ENCODE results near the gene SCNN1G. TPM values are rescaled to one million over a fixed set of nuclear protein-coding genes. Genes with fewer than 3 reads are reported as not detected.
A peak's percentile ranks its signal among the peaks of the same experiment; 100 is the strongest.
"Not testable (repeated sequence)": the region's sequence is repeated elsewhere in the genome, so short reads cannot be mapped to it uniquely, and the experiment has no call there.

Gene SCNN1G
- polyA plus RNA-seq, 4 donors = 0.37 TPM; not detected in 3

- peak; percentile 45 to 47 for DNase-seq
- no peak overlapping the region for H3K27ac ChIP-seq (ENCODE audit: low read depth in 1 of 3, low read length in 2 of 3)
- no peaks in the 10 kb centered on the region for H3K9me3 ChIP-seq (ENCODE audit: control insufficient read depth in 2 of 2, insufficient read depth in 1 of 2, low read depth in 1 of 2, low read length in 1 of 2)
Observed at GRCh38 chr16:23141959-23142740, 40.4 kb upstream of the SCNN1G start.

GRCh38 chr16:23143391-23143790 lies 39.2 kb upstream of the SCNN1G start:
- DNase-seq (no peak), FAIRE-seq (no peak)
- no peaks in the 10 kb centered on the region for H3K27me3 ChIP-seq (ENCODE audit: control insufficient read depth in 3 of 3, insufficient read depth in 3 of 3, low read length in 3 of 3)
- 89 to 92% (median 91%) methylated on average over 3 of the region's 3 CpGs for WGBS, 3 donors
- peaks cover 6 to 11% (median 7%) of the 10 kb centered on the region in 3 donors for H3K4me1 ChIP-seq (ENCODE audit: control insufficient read depth in 3 of 3, insufficient read depth in 2 of 3, low read depth in 1 of 3, low read length in 2 of 3)
- no peak overlapping the region for H3K27ac ChIP-seq (ENCODE audit: low read depth in 1 of 3, low read length in 2 of 3)
- no peaks in the 10 kb centered on the region for H3K9me3 ChIP-seq (ENCODE audit: control insufficient read depth in 2 of 2, insufficient read depth in 1 of 2, low read depth in 1 of 2, low read length in 1 of 2)
- no peaks in the 10 kb centered on the region for H3K36me3 ChIP-seq (ENCODE audit: control insufficient read depth in 3 of 3, insufficient read depth in 2 of 3, low read depth in 1 of 3, low read length in 3 of 3)
- no peak overlapping the region for H3K4me3 ChIP-seq (ENCODE audit: low read depth in 1 of 3, low read length in 3 of 3)

More at GRCh38 chr16:23141959-23142740, 40.4 kb upstream of the SCNN1G start:
- WGBS, 3 donors = 29 to 54% (median 42%) methylated on average over 7 of the region's 7 CpGs
- peaks cover 4 to 11% (median 5%) of the 10 kb centered on the region in 3 donors for H3K4me1 ChIP-seq (ENCODE audit: control insufficient read depth in 3 of 3, insufficient read depth in 2 of 3, low read depth in 1 of 3, low read length in 2 of 3)
- no peaks in the 10 kb centered on the region for H3K36me3 ChIP-seq (ENCODE audit: control insufficient read depth in 3 of 3, insufficient read depth in 2 of 3, low read depth in 1 of 3, low read length in 3 of 3)
- FAIRE-seq = no peak
- H3K27me3 ChIP-seq (ENCODE audit: control insufficient read depth in 3 of 3, insufficient read depth in 3 of 3, low read length in 3 of 3) = no peaks in the 10 kb centered on the region
- H3K4me3 ChIP-seq (ENCODE audit: low read depth in 1 of 3, low read length in 3 of 3) = no peak overlapping the region

GRCh38 chr16:23144393-23144792 lies 38.2 kb upstream of the SCNN1G start:
- not testable (repeated sequence) for DNase-seq; H3K9me3 ChIP-seq (ENCODE audit: control insufficient read depth in 2 of 2, insufficient read depth in 1 of 2, low read depth in 1 of 2, low read length in 1 of 2); FAIRE-seq; H3K4me3 ChIP-seq (ENCODE audit: low read depth in 1 of 3, low read length in 3 of 3); H3K27me3 ChIP-seq (ENCODE audit: control insufficient read depth in 3 of 3, insufficient read depth in 3 of 3, low read length in 3 of 3); H3K36me3 ChIP-seq (ENCODE audit: control insufficient read depth in 3 of 3, insufficient read depth in 2 of 3, low read depth in 1 of 3, low read length in 3 of 3); H3K27ac ChIP-seq (ENCODE audit: low read depth in 1 of 3, low read length in 2 of 3)
- WGBS, 3 donors = 94 to 98% (median 97%) methylated on average over 9 of the region's 9 CpGs
- peaks cover 6 to 11% (median 7%) of the 10 kb centered on the region in 3 donors for H3K4me1 ChIP-seq (ENCODE audit: control insufficient read depth in 3 of 3, insufficient read depth in 2 of 3, low read depth in 1 of 3, low read length in 2 of 3)

GRCh38 chr16:23145186-23145585 lies 37.4 kb upstream of the SCNN1G start:
- WGBS, 3 donors = 83 to 92% (median 88%) methylated on average over 6 of the region's 6 CpGs
- H3K4me3 ChIP-seq (ENCODE audit: low read depth in 1 of 3, low read length in 3 of 3) = no peak overlapping the region
- no peaks in the 10 kb centered on the region for H3K36me3 ChIP-seq (ENCODE audit: control insufficient read depth in 3 of 3, insufficient read depth in 2 of 3, low read depth in 1 of 3, low read length in 3 of 3)
- no peak overlapping the region for H3K27ac ChIP-seq (ENCODE audit: low read depth in 1 of 3, low read length in 2 of 3)
- H3K27me3 ChIP-seq (ENCODE audit: control insufficient read depth in 3 of 3, insufficient read depth in 3 of 3, low read length in 3 of 3) = no peaks in the 10 kb centered on the region
- no peaks in the 10 kb centered on the region for H3K9me3 ChIP-seq (ENCODE audit: control insufficient read depth in 2 of 2, insufficient read depth in 1 of 2, low read depth in 1 of 2, low read length in 1 of 2)
- H3K4me1 ChIP-seq (ENCODE audit: control insufficient read depth in 3 of 3, insufficient read depth in 2 of 3, low read depth in 1 of 3, low read length in 2 of 3) = peaks cover 6 to 14% (median 7%) of the 10 kb centered on the region in 3 donors
- no peak for FAIRE-seq
- no peak for DNase-seq

- Histone ChIP-seq H3K4me1 (ENCODE audit: control insufficient read depth in 3 of 3, insufficient read depth in 2 of 3, low read depth in 1 of 3, low read length in 2 of 3) (peaks cover 6 to 14% (median 7%) of the 10 kb centered on the region in 3 donors), H3K27me3 (ENCODE audit: control insufficient read depth in 3 of 3, insufficient read depth in 3 of 3, low read length in 3 of 3) (no peaks in the 10 kb centered on the region), H3K27ac (ENCODE audit: low read depth in 1 of 3, low read length in 2 of 3) (no peak overlapping the region), H3K36me3 (ENCODE audit: control insufficient read depth in 3 of 3, insufficient read depth in 2 of 3, low read depth in 1 of 3, low read length in 3 of 3) (no peaks in the 10 kb centered on the region), H3K4me3 (ENCODE audit: low read depth in 1 of 3, low read length in 3 of 3) (no peak overlapping the region), H3K9me3 (ENCODE audit: control insufficient read depth in 2 of 2, insufficient read depth in 1 of 2, low read depth in 1 of 2, low read length in 1 of 2) (no peaks in the 10 kb centered on the region)
- DNase-seq = no peak
- WGBS, 3 donors = 42 to 59% (median 43%) methylated on average over 3 of the region's 3 CpGs
- FAIRE-seq = no peak
Observed at GRCh38 chr16:23145608-23146007, 36.9 kb upstream of the SCNN1G start.

- H3K4me1 ChIP-seq (ENCODE audit: control insufficient read depth in 3 of 3, insufficient read depth in 2 of 3, low read depth in 1 of 3, low read length in 2 of 3) = peaks cover 3 to 12% (median 6%) of the 10 kb centered on the region in 3 donors
- FAIRE-seq = no peak
- DNase-seq = no peak
- H3K27ac ChIP-seq (ENCODE audit: low read depth in 1 of 3, low read length in 2 of 3) = no peak overlapping the region
- no peak overlapping the region for H3K4me3 ChIP-seq (ENCODE audit: low read depth in 1 of 3, low read length in 3 of 3)
- H3K9me3 ChIP-seq (ENCODE audit: control insufficient read depth in 2 of 2, insufficient read depth in 1 of 2, low read depth in 1 of 2, low read length in 1 of 2) = no peaks in the 10 kb centered on the region
- H3K36me3 ChIP-seq (ENCODE audit: control insufficient read depth in 3 of 3, insufficient read depth in 2 of 3, low read depth in 1 of 3, low read length in 3 of 3) = no peaks in the 10 kb centered on the region
- H3K27me3 ChIP-seq (ENCODE audit: control insufficient read depth in 3 of 3, insufficient read depth in 3 of 3, low read length in 3 of 3) = no peaks in the 10 kb centered on the region
- WGBS, 3 donors = 67 to 81% (median 77%) methylated on average over 17 of the region's 17 CpGs
Observed at GRCh38 chr16:23146877-23147601, 35.5 kb upstream of the SCNN1G start.

- WGBS, 3 donors = 77 to 83% (median 83%) methylated on average over 4 of the region's 4 CpGs
- H3K4me3 ChIP-seq (ENCODE audit: low read depth in 1 of 3, low read length in 3 of 3) = no peak overlapping the region
- DNase-seq (no peak), FAIRE-seq (no peak)
- peaks cover 3 to 12% (median 3%) of the 10 kb centered on the region in 3 donors for H3K4me1 ChIP-seq (ENCODE audit: control insufficient read depth in 3 of 3, insufficient read depth in 2 of 3, low read depth in 1 of 3, low read length in 2 of 3)
- H3K27ac ChIP-seq (ENCODE audit: low read depth in 1 of 3, low read length in 2 of 3) = no peak overlapping the region
- H3K36me3 ChIP-seq (ENCODE audit: control insufficient read depth in 3 of 3, insufficient read depth in 2 of 3, low read depth in 1 of 3, low read length in 3 of 3) = no peaks in the 10 kb centered on the region
- no peaks in the 10 kb centered on the region for H3K27me3 ChIP-seq (ENCODE audit: control insufficient read depth in 3 of 3, insufficient read depth in 3 of 3, low read length in 3 of 3)
- no peaks in the 10 kb centered on the region for H3K9me3 ChIP-seq (ENCODE audit: control insufficient read depth in 2 of 2, insufficient read depth in 1 of 2, low read depth in 1 of 2, low read length in 1 of 2)
Observed at GRCh38 chr16:23147666-23148065, 34.9 kb upstream of the SCNN1G start.

GRCh38 chr16:23148166-23148512 lies 34.4 kb upstream of the SCNN1G start:
- FAIRE-seq = no peak
- peak overlapping the region; percentile 46 to 84 (median 73) for H3K4me3 ChIP-seq (ENCODE audit: low read depth in 1 of 3, low read length in 3 of 3)

More at GRCh38 chr16:23148166-23148512, 34.4 kb upstream of the SCNN1G start:
- H3K4me1 ChIP-seq (ENCODE audit: control insufficient read depth in 3 of 3, insufficient read depth in 2 of 3, low read depth in 1 of 3, low read length in 2 of 3) = peaks cover 3 to 12% (median 3%) of the 10 kb centered on the region in 3 donors
- H3K36me3 ChIP-seq (ENCODE audit: control insufficient read depth in 3 of 3, insufficient read depth in 2 of 3, low read depth in 1 of 3, low read length in 3 of 3) = no peaks in the 10 kb centered on the region
- no peaks in the 10 kb centered on the region for H3K27me3 ChIP-seq (ENCODE audit: control insufficient read depth in 3 of 3, insufficient read depth in 3 of 3, low read length in 3 of 3)
- H3K9me3 ChIP-seq (ENCODE audit: control insufficient read depth in 2 of 2, insufficient read depth in 1 of 2, low read depth in 1 of 2, low read length in 1 of 2) = no peaks in the 10 kb centered on the region
- DNase-seq = no peak
- peak overlapping the region in 2 of 3 donors; percentile 81 to 90 for H3K27ac ChIP-seq (ENCODE audit: low read depth in 1 of 3, low read length in 2 of 3)
- WGBS, 3 donors = 36 to 48% (median 36%) methylated on average over 7 of the region's 7 CpGs

Data from small intestine (tissue), 7 donors.